Spleen (tissue), 7 donors: Measurements from ENCODE around the gene SOX9.

Experiments used
- CTCF ChIP-seq, 11 experiments: fragments of 200-600 bp in 7 of 11; fragments of 450-650 bp in 4 of 11; sonication (generic) in 4 of 11; IDR thresholded peaks in 8 of 11; conservative IDR thresholded peaks in 3 of 11; 1 replicate in 7 of 11; 2 replicates in 4 of 11; pipeline versions ENCODE4 v1.4.0 to v1.8.0; 2016 to 2021; ENCODE audit warnings: antibody characterized with exemption in 11 of 11, inconsistent platforms in 4 of 11, mild to moderate bottlenecking in 1 of 11
- POLR2A ChIP-seq, 3 donors: fragments of 450-650 bp; IDR thresholded peaks; one replicate each; pipeline ENCODE4 v1.5.1; 2017; ENCODE audit warnings: antibody characterized with exemption in 3 of 3, mild to moderate bottlenecking in 1 of 3
- donor health status: DM: no; HTN: no; CAD: no; lungs with moderate emphysema.
- donor health status: DM: no; HTN: no; CAD: no.
- donor health status: DM: no; HTN: no; CAD: no.

GRCh38 chr17:72116661-72117521 is 3.9 kb upstream of the SOX9 start:
- TF ChIP-seq CTCF (IDR thresholded peaks at IDR 0.05 in 8 of 11, conservative IDR thresholded peaks at IDR 0.05 in 3 of 11) (no peak), POLR2A (IDR thresholded peaks at IDR 0.05) (no peak)
